ENCODE data around the gene DLGAP4.

DNA sequence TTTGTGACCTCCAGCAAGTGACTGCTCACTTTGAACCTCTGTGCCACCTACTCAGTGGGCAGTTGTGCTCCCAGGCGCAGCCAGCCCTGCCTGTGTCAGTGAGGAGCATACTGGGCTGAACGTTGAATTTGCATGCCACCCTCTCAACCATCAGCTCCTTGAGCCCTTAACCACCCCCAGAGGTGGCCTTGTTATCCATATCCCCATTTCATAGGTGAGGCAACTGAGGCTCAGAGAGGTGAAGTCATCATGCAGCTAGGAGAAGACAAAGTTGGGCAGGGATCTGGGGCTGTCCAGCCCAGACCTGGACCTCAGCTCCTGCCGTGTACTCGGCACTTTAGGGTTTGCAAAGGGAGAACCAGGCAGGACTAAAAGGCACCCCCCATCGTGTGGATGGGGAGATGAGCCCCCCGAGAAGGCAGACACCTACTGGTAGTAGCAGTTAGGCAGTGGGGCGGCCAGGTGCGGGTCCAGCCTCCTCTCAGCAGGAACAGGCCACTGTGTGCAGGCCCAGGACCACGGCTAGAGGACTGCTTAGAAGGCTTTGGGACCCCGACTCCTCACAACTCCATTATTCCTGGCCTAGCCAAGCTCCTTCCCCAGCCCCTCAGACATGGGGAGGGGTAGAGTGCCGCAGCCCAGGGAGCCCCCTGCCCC is 134.4 kb downstream of the DLGAP4 start:
- TF ChIP-seq POLR2A (IDR thresholded peaks at IDR 0.05) (no peak), EP300 (IDR thresholded peaks at IDR 0.05) (no peak), POLR2AphosphoS5 (IDR thresholded peaks at IDR 0.05) (no peak)
- TF ChIP-seq, protein P1, sequence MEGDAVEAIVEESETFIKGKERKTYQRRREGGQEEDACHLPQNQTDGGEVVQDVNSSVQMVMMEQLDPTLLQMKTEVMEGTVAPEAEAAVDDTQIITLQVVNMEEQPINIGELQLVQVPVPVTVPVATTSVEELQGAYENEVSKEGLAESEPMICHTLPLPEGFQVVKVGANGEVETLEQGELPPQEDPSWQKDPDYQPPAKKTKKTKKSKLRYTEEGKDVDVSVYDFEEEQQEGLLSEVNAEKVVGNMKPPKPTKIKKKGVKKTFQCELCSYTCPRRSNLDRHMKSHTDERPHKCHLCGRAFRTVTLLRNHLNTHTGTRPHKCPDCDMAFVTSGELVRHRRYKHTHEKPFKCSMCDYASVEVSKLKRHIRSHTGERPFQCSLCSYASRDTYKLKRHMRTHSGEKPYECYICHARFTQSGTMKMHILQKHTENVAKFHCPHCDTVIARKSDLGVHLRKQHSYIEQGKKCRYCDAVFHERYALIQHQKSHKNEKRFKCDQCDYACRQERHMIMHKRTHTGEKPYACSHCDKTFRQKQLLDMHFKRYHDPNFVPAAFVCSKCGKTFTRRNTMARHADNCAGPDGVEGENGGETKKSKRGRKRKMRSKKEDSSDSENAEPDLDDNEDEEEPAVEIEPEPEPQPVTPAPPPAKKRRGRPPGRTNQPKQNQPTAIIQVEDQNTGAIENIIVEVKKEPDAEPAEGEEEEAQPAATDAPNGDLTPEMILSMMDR (IDR thresholded peaks at IDR 0.05): no peak

Measured in stomach (tissue), 4 donors.